ENCODE results near the gene FRS3. TPM values are rescaled to one million over a fixed set of nuclear protein-coding genes. Genes with fewer than 3 reads are reported as not detected.

The FRS3 gene
- total and polyA plus RNA-seq, 2 experiments from 2014 or later: 1.3 to 3.3 TPM

DNA sequence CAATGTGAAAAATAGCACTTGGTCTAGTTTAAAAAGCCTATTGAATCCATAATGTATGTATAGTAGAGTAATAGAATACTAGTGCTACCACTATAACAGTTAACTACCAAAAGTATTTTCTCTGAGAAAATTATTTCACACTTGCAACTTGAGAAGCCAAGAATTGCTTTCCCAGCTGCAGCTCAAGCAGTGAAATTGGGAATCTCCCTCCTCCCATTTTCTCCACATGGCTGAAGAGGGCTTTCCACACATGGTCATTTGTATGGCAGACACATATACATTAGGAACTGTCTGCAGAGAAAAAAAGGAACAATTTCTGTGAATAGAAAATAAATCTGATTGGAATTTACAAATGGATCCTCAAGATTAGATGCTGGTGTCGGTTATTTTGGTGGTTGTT, 42.3 kb upstream of the FRS3 start:
- Mint-ChIP-seq H3K27ac (no peak overlapping the region), H3K36me3 (ENCODE audit: low read depth) (no peaks in the 10 kb centered on the region), H3K27me3 (ENCODE audit: insufficient read depth, low read depth, poor library complexity) (peaks cover 2% of the 10 kb centered on the region), H3K4me1 (no peaks in the 10 kb centered on the region; the same call in 2 of the 3 replicates), H3K9me3 (no peaks in the 10 kb centered on the region), H3K4me3 (no peak overlapping the region)
- Histone ChIP-seq H3K79me2 (replicated peaks; ENCODE audit: insufficient read depth) (no peaks in the 10 kb centered on the region), H2AFZ (no peak overlapping the region), H3K9me2 (ENCODE audit: insufficient read depth) (no peaks in the 10 kb centered on the region), H3K4me1 (ENCODE audit: insufficient read depth) (no peaks in the 10 kb centered on the region), H3K27me3 (ENCODE audit: insufficient read depth) (no peaks in the 10 kb centered on the region), H3F3A (replicated peaks; ENCODE audit: low read depth) (no peaks in the 10 kb centered on the region), H3K4me3 (no peak overlapping the region), H3K36me3 (ENCODE audit: insufficient read depth) (no peaks in the 10 kb centered on the region), H4K20me1 (replicated peaks; ENCODE audit: insufficient read depth) (no peaks in the 10 kb centered on the region; the same call in 1 of the 2 replicates), H3K4me2 (no peak overlapping the region), H3K27ac (ENCODE audit: low read depth) (no peak overlapping the region)
- TF ChIP-seq, protein P1, sequence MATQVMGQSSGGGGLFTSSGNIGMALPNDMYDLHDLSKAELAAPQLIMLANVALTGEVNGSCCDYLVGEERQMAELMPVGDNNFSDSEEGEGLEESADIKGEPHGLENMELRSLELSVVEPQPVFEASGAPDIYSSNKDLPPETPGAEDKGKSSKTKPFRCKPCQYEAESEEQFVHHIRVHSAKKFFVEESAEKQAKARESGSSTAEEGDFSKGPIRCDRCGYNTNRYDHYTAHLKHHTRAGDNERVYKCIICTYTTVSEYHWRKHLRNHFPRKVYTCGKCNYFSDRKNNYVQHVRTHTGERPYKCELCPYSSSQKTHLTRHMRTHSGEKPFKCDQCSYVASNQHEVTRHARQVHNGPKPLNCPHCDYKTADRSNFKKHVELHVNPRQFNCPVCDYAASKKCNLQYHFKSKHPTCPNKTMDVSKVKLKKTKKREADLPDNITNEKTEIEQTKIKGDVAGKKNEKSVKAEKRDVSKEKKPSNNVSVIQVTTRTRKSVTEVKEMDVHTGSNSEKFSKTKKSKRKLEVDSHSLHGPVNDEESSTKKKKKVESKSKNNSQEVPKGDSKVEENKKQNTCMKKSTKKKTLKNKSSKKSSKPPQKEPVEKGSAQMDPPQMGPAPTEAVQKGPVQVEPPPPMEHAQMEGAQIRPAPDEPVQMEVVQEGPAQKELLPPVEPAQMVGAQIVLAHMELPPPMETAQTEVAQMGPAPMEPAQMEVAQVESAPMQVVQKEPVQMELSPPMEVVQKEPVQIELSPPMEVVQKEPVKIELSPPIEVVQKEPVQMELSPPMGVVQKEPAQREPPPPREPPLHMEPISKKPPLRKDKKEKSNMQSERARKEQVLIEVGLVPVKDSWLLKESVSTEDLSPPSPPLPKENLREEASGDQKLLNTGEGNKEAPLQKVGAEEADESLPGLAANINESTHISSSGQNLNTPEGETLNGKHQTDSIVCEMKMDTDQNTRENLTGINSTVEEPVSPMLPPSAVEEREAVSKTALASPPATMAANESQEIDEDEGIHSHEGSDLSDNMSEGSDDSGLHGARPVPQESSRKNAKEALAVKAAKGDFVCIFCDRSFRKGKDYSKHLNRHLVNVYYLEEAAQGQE (IDR thresholded peaks at IDR 0.05; ENCODE audit: unreplicated experiment): no peak
- TF ChIP-seq, protein P2, sequence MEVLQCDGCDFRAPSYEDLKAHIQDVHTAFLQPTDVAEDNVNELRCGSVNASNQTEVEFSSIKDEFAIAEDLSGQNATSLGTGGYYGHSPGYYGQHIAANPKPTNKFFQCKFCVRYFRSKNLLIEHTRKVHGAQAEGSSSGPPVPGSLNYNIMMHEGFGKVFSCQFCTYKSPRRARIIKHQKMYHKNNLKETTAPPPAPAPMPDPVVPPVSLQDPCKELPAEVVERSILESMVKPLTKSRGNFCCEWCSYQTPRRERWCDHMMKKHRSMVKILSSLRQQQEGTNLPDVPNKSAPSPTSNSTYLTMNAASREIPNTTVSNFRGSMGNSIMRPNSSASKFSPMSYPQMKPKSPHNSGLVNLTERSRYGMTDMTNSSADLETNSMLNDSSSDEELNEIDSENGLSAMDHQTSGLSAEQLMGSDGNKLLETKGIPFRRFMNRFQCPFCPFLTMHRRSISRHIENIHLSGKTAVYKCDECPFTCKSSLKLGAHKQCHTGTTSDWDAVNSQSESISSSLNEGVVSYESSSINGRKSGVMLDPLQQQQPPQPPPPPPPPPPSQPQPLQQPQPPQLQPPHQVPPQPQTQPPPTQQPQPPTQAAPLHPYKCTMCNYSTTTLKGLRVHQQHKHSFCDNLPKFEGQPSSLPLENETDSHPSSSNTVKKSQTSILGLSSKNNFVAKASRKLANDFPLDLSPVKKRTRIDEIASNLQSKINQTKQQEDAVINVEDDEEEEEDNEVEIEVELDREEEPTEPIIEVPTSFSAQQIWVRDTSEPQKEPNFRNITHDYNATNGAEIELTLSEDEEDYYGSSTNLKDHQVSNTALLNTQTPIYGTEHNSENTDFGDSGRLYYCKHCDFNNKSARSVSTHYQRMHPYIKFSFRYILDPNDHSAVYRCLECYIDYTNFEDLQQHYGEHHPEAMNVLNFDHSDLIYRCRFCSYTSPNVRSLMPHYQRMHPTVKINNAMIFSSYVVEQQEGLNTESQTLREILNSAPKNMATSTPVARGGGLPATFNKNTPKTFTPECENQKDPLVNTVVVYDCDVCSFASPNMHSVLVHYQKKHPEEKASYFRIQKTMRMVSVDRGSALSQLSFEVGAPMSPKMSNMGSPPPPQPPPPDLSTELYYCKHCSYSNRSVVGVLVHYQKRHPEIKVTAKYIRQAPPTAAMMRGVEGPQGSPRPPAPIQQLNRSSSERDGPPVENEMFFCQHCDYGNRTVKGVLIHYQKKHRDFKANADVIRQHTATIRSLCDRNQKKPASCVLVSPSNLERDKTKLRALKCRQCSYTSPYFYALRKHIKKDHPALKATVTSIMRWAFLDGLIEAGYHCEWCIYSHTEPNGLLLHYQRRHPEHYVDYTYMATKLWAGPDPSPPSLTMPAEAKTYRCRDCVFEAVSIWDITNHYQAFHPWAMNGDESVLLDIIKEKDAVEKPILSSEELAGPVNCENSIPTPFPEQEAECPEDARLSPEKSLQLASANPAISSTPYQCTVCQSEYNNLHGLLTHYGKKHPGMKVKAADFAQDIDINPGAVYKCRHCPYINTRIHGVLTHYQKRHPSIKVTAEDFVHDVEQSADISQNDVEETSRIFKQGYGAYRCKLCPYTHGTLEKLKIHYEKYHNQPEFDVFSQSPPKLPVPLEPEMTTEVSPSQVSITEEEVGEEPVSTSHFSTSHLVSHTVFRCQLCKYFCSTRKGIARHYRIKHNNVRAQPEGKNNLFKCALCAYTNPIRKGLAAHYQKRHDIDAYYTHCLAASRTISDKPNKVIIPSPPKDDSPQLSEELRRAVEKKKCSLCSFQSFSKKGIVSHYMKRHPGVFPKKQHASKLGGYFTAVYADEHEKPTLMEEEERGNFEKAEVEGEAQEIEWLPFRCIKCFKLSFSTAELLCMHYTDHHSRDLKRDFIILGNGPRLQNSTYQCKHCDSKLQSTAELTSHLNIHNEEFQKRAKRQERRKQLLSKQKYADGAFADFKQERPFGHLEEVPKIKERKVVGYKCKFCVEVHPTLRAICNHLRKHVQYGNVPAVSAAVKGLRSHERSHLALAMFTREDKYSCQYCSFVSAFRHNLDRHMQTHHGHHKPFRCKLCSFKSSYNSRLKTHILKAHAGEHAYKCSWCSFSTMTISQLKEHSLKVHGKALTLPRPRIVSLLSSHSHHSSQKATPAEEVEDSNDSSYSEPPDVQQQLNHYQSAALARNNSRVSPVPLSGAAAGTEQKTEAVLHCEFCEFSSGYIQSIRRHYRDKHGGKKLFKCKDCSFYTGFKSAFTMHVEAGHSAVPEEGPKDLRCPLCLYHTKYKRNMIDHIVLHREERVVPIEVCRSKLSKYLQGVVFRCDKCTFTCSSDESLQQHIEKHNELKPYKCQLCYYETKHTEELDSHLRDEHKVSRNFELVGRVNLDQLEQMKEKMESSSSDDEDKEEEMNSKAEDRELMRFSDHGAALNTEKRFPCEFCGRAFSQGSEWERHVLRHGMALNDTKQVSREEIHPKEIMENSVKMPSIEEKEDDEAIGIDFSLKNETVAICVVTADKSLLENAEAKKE (CRISPR knock-in tag; IDR thresholded peaks at IDR 0.05): no peak
- TF ChIP-seq CREB1 (CRISPR knock-in tag; IDR thresholded peaks at IDR 0.05; ENCODE audit: low read depth) (no peak), POLR2AphosphoS5 (IDR thresholded peaks at IDR 0.05; ENCODE audit: low read depth) (no peak), NANOG (IDR thresholded peaks at IDR 0.05; ENCODE audit: borderline replicate concordance) (no peak), ZNF331 (CRISPR knock-in tag; IDR thresholded peaks at IDR 0.05; ENCODE audit: low read depth) (no peak), JUNB (IDR thresholded peaks at IDR 0.05; ENCODE audit: unreplicated experiment) (no peak), STAT1 (IDR thresholded peaks at IDR 0.05; ENCODE audit: unreplicated experiment) (no peak), ZNF114 (CRISPR knock-in tag; IDR thresholded peaks at IDR 0.05) (no peak)
- TF ChIP-seq, protein P3, sequence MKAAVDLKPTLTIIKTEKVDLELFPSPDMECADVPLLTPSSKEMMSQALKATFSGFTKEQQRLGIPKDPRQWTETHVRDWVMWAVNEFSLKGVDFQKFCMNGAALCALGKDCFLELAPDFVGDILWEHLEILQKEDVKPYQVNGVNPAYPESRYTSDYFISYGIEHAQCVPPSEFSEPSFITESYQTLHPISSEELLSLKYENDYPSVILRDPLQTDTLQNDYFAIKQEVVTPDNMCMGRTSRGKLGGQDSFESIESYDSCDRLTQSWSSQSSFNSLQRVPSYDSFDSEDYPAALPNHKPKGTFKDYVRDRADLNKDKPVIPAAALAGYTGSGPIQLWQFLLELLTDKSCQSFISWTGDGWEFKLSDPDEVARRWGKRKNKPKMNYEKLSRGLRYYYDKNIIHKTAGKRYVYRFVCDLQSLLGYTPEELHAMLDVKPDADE (IDR thresholded peaks at IDR 0.05): no peak
- TF ChIP-seq, protein P4, sequence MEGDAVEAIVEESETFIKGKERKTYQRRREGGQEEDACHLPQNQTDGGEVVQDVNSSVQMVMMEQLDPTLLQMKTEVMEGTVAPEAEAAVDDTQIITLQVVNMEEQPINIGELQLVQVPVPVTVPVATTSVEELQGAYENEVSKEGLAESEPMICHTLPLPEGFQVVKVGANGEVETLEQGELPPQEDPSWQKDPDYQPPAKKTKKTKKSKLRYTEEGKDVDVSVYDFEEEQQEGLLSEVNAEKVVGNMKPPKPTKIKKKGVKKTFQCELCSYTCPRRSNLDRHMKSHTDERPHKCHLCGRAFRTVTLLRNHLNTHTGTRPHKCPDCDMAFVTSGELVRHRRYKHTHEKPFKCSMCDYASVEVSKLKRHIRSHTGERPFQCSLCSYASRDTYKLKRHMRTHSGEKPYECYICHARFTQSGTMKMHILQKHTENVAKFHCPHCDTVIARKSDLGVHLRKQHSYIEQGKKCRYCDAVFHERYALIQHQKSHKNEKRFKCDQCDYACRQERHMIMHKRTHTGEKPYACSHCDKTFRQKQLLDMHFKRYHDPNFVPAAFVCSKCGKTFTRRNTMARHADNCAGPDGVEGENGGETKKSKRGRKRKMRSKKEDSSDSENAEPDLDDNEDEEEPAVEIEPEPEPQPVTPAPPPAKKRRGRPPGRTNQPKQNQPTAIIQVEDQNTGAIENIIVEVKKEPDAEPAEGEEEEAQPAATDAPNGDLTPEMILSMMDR (conservative IDR thresholded peaks at IDR 0.05; ENCODE audit: low read depth in 2 of 2): no peak
- ATAC-seq (no peak), DNase-seq (ENCODE audit: low spot score) (no peak)

All from GM23338 (cell line).